ENCODE results near the gene CTNNA3.

CTNNA3 gene

DNA sequence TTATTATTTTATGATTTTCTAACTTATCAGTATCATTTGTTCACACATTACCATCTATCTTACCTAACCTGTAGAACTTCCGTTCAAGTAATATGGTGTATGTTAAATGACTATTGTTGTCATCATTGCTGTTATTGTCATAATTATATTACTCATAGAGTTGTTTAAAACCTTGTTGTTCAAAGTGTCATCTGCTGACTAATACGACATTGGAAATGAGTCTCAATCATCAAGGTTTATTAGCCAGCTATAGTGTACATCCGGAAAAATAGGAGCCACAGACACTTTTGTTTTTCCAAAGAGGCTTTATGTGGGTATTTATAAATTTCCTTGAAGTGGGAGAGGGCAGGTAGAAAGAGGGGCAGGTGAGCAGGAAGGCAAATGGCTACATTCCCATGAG, 1157.1 kb downstream of the CTNNA3 start:
- DNase-seq (ENCODE audit: low read depth in 2 of 2) = no peak

DNA sequence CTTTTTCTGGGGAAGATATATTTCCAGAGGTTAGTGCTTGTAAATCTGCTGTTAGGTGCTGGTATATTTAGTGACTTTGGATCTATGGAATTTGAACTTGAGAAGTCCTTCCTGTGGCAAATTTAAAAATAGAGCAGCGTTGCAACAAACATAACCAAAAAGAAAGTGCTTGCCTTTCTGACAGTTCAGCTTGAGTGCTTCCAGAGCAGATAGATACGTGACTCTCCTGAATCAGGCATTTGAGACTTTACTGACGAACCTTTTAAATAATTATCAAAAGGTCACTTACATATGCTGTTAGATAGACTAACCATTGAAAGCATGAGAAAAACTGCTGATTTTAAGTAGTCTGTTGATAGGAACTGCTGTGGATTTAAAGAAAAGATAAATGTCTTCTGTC, 1157.6 kb downstream of the CTNNA3 start:
- DNase-seq (ENCODE audit: low read depth in 2 of 2) = no peak

GRCh38 chr10:66537186-66537585, 1158.8 kb downstream of the CTNNA3 start:
- DNase-seq (ENCODE audit: low read depth in 2 of 2) = no peak

- DNase-seq (ENCODE audit: low read depth in 2 of 2) = no peak
Observed at GRCh38 chr10:66535439-66535838, 1160.6 kb downstream of the CTNNA3 start.

DNA sequence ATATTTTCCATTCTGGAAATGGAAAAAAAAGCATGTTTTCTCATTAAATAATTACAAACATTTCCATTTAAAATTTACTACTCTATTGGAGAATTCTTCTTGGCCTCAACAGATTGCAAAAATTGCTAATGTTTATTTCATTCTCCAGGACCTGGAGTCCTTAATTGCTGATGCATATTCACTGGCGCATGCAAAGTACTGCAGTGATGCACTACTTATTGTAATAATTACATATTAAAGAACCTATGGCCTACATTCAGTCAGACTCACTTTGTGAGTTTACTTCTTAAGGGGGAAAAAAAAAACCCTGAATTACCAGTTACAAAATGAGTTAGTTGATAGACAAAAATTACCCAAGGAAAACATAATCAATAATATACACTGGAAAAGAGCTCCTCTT, 1161.1 kb downstream of the CTNNA3 start:
- DNase-seq (ENCODE audit: low read depth in 2 of 2) = no peak

GRCh38 chr10:66521506-66521905, 1174.5 kb downstream of the CTNNA3 start:
- DNase-seq (ENCODE audit: low read depth in 2 of 2) = no peak

GRCh38 chr10:66519616-66520015, 1176.4 kb downstream of the CTNNA3 start:
- DNase-seq (ENCODE audit: low read depth in 2 of 2) = no peak

DNA sequence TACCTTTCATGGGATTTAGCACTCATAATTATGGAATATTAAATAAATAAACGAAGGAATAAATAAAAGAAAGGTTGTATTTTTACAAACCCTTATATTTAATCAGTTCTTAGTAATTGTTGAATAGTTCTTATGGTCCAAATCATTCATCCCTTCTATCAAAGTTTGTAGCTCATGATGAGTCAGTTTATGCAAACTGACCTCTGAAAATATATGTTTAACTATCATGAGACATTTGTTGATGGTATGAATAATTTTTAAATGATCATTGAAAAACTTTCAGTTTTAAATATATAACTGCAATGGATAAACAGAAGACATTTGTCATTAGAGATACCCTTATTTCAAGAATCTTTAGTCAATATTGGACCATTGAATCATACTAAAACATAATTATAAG, 1181.3 kb downstream of the CTNNA3 start:
- no peak for DNase-seq (ENCODE audit: low read depth in 2 of 2)

DNA sequence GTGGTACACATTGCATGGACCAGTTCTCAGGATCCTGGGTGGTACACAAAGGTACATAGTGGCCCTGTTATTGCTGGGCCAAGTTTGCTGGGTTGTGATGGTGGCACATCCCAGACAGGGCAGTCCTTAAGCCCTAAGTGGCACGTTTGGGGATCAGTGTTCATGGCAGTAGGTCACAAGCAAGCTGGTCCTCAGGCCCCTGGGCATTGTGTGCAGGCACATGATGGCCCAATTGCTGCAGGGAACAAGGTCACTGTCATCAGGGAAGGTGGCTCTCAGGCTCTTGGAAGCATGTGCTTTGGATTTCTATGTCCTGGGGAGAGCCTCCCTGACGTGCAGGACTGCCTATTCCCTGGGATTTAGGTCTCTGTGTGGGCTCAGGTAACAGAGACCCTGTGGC, 1182.5 kb downstream of the CTNNA3 start:
- no peak for DNase-seq (ENCODE audit: low read depth in 2 of 2)

- DNase-seq (ENCODE audit: low read depth in 2 of 2) = no peak
Observed at GRCh38 chr10:66505003-66505657, 1190.9 kb downstream of the CTNNA3 start.

- no peak for DNase-seq (ENCODE audit: low read depth in 2 of 2)
Observed at GRCh38 chr10:66501356-66501755, 1194.6 kb downstream of the CTNNA3 start.

GRCh38 chr10:66483966-66484365, 1212.0 kb downstream of the CTNNA3 start:
- no peak for DNase-seq (ENCODE audit: low read depth in 2 of 2)

DNA sequence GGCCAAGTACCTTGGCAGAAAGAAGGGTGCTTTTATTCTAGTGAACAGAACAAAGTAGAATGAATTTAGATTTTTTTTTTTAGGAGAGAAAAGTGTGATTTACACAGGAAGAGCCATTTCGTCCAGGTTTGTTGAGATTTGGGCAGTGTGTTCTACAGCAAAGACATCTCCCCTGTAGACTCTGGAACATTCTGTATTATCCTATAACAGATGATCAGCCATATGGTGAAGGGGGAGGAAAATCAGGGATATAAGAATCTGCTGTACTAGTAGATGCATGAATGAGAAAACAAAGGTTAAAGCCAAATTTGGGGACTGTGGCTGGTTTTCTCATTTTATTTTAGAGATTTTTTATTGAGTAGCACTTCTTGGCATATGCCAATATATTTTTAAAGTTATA, 1223.8 kb downstream of the CTNNA3 start:
- DNase-seq (ENCODE audit: low read depth in 2 of 2) = no peak

GRCh38 chr10:66467042-66467441, 1229.0 kb downstream of the CTNNA3 start:
- DNase-seq (ENCODE audit: low read depth in 2 of 2) = no peak

DNA sequence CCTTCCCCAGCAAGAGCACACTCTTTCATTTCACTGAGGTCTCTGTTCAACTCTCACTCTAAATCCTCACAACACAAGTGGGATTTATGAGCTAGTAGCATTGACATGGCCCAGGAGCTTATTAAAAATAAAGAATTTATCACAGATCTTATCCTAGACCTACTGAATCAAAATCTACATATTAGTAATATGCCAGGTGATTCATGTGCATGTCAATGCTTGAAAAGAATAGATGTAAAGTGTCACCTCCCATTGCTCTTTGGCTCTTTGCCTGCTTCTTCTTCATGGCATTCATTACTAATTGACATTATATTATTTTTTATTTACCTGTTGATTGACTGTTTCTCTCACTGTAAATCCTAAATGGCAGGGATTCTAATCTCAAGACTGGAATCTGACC, 1229.4 kb downstream of the CTNNA3 start:
- no peak for DNase-seq (ENCODE audit: low read depth in 2 of 2)

GRCh38 chr10:66463611-66464010, 1232.4 kb downstream of the CTNNA3 start:
- no peak for DNase-seq (ENCODE audit: low read depth in 2 of 2)

DNA sequence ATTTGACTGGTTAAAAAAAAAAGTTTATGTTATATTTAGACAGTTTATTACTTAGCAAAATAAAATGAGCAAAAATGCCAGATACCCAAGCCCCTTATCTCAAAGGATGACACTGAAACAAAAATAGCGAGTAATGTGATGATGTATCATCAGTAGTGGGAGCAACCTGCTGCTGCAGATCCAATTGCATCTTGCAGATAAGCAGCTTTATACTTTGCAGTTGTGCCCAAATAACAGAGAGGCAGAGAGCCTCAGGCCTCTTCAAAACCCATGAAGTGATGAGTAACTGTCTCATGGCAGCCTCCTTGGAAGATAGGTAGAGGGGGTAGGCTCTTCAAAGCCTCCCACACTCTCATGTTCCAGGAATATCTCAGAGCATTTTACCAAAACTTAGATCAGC, 1238.4 kb downstream of the CTNNA3 start:
- DNase-seq (ENCODE audit: low read depth in 2 of 2) = no peak

DNA sequence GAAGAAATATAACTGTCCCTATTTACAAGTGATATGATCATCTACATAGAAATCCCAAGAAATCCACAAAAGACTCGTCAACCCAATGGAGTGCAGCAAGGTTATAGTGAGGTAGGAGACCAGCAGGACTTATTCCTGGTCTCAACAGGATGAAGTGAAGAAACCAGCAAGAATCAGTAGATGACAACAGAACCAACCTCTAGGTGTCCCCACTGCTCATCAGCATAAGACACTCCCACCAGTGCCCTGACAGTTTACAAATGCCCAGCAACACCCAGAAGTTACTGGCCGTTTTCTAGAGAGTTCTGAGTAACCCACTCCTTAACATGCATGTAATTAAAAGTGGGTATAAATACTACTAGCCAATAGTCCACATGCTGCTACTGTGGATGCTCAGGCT, 1240.7 kb downstream of the CTNNA3 start:
- DNase-seq (ENCODE audit: low read depth in 2 of 2) = no peak

- no peak for DNase-seq (ENCODE audit: low read depth in 2 of 2)
Observed at GRCh38 chr10:66440568-66440967, 1255.4 kb downstream of the CTNNA3 start.

DNA sequence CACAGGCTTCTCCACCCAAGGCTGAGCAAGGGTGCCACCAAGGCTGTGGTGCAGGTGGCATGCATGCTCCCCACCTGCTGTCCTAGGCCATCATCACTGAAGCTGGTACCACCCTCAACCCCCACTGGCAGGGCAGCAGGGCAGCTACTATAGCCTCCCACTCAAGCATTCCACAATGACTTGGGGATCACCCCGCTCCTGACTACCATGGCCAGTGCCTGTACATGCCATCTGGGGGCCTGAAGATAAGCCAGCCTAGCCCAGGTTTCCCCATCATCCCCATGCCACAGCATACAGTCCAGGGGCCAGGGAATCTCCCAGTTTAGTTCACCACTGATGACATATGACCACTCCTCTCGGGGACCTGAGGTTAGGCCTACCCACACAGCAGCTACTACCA, 1281.1 kb downstream of the CTNNA3 start:
- DNase-seq (ENCODE audit: low read depth in 2 of 2) = no peak

DNA sequence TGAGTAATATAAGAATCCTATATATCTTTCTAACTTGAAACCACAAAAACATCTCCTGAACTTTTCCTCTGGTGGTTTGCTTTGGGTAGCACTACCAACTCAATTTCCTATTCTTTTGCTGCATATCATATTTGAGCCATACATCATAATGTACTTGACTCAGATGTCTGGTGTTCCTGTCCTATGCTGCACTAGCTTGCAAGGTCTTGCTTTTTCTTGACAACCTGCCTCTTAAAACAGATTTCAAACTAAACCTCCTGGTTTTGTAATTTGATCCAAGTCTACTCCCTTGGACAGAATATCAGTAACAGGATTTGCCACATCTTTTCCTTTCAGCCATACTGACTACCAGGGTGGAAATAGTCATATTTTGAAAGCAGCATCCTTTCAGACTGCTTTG, 1290.4 kb downstream of the CTNNA3 start:
- DNase-seq (ENCODE audit: low read depth in 2 of 2) = no peak

DNA sequence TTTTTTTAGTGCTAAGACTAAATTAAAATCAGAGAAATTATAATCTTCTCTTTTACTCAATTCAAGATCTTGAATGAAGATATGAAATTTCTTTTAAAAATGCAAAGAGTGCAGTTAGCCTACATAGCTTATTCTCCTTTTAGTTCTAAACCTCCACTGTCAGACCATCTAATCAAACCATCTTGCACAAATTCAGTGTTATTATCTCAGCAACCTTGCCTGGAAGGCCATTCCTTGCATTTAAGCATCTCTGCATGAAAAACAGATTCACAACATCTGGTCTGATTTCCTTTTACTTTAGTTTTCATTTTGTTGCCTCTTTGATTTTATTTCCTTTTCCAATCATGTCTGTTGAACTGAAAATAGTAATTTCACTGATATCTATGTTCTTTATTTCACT, 1297.3 kb downstream of the CTNNA3 start:
- no peak for DNase-seq (ENCODE audit: low read depth in 2 of 2)

DNA sequence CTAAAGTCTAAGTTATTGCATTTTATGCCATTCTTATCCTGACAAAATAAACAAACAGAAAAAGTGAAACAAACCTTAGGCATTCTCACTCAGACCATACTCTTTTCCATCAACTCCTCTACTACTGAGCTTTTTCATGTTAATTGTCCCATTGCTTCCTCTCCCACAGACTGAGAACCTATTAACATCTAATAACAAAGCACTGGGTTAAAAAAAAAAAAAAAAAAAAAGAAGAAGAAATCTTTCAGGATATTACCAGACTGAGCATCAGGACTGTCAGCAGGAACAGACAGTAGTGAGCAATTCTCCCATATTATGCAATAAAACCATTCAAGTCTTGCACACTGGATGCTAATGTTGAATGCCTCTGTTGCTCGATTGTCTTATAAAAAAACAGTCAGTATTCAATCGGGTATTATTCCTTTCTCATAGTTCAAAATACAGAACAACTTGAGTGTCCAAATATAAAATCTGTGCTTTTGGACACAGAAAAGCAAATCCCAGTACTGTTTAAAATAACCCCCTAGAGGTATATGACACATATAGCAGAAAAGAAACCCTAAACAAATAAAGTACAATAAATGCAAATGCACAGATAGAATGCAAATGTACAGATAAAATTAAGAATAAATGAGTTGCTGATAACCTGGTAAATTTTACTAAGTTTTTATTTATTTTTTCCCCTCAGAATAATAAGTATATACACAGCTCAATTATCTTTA, 1301.5 kb downstream of the CTNNA3 start:
- DNase-seq (ENCODE audit: low read depth in 2 of 2) = no peak

GRCh38 chr10:66390926-66391325, 1305.1 kb downstream of the CTNNA3 start:
- no peak for DNase-seq (ENCODE audit: low read depth in 2 of 2)
